GM12891 (cell line): ENCODE data around the gene LRPPRC.

Source experiments
- POLR2A ChIP-seq: IDR thresholded peaks from 2 replicates; pipeline ENCODE4 v1.6.1; 2011; ENCODE audit warnings: low read depth, low read length, control low read depth
- POU2F2 ChIP-seq: IDR thresholded peaks from 2 replicates; pipeline ENCODE4 v1.6.1; 2011; ENCODE audit warnings: low read depth, mild to moderate bottlenecking, control low read depth, low read length, moderate library complexity
- TAF1 ChIP-seq: IDR thresholded peaks from 2 replicates; pipeline ENCODE4 v1.6.1; 2011; ENCODE audit warnings: low read depth, low read length, control low read depth

GRCh38 chr2:43898838-43899346 is 96.9 kb downstream of the LRPPRC start:
- TF ChIP-seq POLR2A: no peak
- TF ChIP-seq TAF1: no peak
- no peak for TF ChIP-seq POU2F2
